ENCODE results near the gene NAA38.

GRCh38 chr17:7859028-7859427 is 1.7 kb upstream of the NAA38 start:
- TF ChIP-seq POLR2A (IDR thresholded peaks at IDR 0.05; ENCODE audit: low read length) (no peak), GATA1 (IDR thresholded peaks at IDR 0.05; ENCODE audit: low read depth, low read length) (no peak)
